Superior temporal gyrus (tissue), 1 donor: Measurements from ENCODE around the gene PARP6.
A peak's percentile ranks its signal among the peaks of the same experiment; 100 is the strongest.

ENCODE experiments used
- DNase-seq: peaks from one replicate; pipeline ENCODE4 v3.0.0-alpha.2; 2016; ENCODE audit errors: extremely low spot score

Gene PARP6

DNA sequence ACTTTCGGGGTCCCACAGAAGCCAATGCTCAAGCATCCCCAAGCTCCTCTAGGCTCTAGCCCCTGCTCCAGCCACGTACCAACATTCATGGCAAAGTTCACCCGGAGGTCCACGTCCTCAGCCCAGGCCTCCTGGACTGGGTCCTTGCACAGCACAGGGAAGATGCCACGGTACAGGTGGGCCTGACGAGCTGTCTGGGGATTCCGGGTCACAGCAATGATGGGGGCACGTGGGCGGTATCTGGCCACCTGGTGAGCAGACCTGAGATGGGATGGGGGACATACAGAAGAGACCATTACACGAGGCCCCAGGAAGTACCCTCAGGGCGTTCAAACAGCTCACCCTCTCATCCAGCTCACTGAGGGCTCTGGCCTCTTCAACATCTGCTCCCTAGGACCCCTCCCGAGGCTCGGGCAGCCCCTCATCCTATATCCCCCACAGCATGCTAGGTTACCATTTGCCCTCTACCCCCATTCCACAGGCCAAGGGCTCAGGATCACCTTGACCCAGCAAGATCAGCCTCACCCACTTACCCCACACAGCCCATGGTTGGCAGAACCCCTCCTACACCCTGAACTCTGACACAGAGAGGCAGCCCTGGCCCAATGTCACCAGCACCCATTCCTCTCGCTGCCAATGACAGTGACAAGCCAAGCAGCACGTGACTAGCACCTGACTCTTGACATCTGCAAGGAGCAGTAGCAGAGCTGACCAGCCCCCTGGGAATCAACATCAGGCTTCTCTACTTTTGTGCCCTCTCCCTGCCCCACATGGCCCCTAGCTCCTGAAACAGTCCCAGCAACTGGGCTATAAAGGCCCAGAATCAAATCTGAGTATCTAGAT is 71.7 kb downstream of the PARP6 start:
- no peak for DNase-seq

DNA sequence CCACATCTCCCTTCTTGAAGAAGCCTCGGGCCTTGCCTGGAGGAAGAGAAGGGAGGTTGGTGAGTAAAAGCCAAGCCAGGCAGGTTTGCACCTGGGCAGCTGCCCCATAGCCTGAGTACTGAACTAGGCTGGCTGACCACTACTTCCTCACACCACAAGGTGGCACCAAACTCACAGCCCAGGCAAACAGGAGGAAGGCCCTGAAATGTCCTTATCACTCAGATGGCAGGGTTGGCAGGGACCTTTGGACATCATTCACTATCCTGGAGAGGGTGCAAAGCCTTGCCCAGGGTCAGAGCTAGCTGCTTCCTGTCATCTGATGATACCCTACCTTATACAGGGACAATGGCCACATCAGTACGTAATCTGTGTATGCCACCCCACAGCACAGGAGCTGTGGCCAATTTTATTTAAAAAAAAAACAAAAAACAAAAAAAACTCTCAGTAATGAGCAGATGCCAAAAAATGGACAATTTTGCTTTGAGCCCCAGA is 72.6 kb downstream of the PARP6 start:
- DNase-seq = peak; percentile 89

DNA sequence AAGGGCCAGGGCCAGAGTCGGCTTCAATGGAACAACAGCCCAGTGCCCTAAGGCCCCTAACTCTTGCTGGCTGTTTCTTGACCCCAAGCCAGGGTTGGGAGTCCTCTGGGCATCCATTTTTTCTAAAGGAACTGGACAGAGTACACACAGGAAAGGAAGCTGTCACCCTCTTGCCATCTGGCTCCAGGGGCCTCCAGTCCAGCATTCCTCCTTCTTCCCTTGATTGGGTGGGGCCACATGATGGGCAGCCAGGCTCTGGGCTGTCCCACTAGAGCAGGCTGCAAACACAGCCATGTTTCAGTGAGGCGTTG is 73.2 kb downstream of the PARP6 start:
- DNase-seq = no peak

DNA sequence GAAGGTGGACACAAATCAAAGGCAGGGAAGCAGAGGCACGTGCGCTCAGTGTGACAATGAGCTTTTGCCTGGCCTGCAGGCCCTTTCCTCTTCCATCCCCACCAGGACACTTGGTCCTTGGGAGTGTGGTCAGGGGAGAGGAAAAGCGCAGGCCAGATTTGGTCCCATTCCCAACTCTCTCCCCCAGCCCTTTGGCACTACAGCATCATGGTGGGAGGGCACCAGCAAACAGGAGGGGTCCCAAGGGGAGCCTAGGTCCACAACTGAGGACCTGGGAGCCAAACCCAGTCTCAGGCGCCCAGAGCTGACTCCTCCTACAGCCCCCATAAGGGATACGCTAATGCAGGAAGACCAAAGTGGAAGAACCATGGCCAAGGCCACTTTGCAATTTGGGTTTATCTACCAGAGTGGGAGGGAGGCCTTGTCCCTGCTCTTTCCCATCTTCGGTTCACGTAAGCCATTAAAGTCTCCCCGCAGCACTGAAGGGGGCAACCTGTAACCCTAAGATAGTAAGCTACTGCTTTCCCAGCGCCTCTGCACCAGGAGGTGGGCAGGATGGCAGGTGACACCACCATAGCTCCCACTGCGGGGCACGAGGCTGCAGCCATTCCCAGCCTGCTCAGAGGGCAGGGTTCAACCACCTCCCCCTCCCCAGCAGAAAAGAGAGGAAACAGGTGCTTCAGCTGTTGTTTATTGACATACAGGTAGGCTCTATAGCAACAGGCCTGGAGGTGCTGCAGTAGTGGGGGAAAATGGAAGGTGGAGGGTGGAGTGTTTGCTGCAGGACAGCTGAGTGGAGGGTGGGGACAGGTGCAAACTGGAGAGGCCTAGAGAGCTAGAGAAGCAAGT is 73.8 kb downstream of the PARP6 start:
- DNase-seq = no peak

DNA sequence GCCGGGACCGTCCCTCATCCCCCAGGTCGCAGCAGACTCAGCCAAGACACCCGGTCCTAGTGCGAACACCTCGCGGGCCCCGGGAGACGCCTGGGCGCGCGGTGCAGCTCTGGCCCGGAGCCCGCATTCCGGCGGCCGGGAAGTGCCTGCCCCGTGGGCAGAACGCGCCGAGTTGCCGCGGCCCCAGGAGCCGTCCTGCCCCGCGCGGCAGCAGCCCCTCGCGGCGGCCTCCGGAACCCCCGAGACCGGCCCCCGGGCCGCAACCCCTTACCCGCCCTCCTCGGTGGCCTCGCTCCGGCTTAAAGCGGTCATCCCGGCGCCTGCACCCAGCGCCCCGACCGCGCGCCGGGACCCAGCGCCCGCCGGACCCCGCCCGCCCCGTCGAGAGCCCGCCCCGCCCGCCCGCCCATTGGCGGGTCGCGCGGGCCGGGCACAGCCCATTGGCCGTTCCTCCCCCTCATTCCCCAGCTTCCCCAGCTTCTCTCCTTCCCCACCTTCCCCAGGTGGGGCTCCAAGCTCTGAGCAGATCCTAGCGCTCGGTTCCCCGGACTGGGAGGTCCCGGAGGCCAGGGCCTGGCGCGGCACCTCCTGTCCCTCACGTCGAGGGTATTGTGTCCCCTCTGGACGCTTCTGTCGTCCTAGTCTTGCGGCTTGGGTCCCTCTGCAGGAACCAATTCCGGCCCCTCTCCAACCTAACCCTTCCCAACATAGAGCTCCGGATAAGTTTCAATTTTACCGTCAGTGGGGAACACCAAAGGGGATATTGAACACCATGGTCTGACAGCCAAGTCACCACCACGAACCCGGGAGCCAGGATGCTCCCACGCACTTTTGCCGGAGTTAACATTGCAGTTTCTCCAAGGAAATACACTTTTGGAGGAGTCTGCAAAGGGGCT is 74.6 kb downstream of the PARP6 start, which contains the start of gene GRAMD2A:
Gene GRAMD2A, minus strand, starts transcription at position 328 of the 896 bp plus-strand sequence.
- DNase-seq = no peak

DNA sequence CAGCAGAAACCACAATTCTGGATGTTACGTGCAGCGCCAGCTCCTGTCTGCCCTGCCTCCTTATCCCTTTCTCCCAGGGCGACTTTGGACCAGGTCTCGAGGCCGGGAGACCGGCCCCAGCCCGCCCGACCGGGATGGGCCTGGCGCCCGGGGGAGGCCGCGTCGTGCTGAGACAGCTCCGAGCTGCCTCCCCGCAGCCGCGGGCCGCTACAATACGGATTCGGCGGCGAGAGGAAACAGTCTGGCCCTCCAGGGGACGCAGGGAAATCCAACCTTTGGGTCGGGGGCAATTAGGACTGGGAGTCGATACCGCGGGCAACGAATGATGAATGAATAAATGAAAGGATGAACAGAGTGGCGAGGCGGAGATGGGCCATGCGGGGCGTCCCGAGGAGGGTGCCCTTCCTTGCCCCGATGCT is 75.3 kb downstream of the PARP6 start:
- no peak for DNase-seq

DNA sequence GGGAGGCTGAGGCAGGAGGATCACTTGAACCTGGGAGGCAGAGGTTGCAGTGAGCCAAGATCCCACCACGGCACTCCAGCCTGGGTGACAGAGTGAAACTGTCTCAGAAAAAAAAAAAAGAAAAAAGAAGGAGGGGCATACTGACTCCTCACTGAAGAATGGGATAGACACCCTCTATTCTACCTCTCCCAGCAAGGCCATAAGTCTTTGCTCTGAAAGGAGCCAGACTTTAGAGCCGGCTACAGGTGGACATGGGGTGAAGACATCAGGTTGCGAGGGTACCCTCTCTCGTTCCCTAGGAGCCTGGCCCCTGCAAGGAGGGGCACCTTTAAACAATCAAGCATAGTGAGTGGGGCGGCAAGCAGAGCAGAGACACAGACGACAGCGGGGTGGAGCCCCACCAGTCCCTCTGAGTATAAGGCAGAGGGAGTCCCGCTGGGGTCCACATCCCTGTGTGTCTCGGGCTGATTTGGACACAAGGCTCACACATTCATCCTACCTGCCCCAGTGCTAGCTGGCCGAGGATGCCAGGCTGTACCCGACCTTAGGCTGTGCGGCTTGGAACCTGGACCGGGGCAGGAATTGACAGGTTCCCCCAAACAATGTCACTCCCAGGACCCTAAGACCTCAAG is 75.8 kb downstream of the PARP6 start:
- DNase-seq = no peak

DNA sequence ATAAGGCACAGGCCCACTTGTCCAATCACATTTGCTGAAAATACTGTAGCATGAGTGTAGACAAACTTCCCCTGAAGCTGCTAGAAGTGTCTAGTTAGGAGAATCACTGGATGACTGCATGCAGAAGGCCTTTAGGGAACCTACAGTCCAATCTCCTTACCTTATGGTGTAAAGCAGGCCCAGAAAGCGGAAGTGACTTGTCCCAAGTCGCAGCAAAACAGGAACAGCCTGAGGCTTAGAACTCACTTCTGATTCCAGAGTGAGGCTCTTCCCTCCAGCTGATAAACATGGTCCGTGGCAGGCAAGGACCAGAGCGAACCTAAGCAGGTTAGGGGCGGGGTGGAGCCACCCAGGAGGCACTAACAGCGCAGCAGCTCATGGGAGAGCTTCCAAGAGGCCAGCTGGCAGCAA is 77.2 kb downstream of the PARP6 start:
- peak; percentile 38 for DNase-seq

DNA sequence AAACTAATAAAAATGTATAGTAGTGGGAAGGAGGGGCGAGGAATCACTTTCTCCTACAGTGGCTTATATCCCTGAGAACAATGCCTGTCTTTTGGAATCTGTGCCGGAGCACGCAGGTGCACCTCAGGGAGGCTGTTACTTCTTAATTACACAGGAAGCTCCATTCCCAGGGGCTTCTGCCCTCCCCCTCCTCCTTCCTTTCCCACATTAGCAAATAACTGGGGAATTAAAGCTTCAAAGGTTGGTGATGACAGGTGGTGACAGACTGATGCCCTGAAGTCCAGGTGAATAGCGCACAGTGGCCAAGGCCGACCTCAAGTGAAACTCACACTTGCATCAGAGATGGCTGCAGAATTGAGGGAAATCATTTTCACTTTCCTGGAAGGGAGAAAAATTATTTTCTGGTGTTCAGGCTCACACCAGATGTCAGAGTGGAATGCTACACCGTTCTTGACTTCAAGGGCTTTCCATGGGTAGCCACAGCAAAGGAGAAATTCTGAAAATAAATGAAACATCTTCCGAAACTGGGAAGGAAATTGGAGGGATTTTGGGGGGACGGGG is 78.4 kb downstream of the PARP6 start:
- DNase-seq = no peak

DNA sequence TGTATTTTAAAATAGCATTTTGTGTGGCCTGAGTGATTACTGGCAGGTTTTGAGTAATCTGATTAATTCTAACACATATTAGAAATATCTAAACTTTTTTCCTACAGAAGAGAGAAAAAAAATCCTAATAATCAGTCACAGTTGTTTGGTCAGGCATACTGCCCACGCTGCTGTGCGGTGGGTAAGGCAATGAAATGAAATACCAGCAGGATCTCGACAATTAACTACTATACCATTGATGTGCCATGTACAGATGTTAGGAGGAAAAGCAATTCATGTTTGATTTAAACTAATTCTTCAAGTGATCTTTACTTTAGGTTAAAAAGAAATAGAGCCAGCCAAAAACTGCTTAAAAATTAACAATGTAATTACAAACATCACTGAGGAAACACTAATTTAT is 79.9 kb downstream of the PARP6 start:
- DNase-seq = no peak
